HG02981 (cell line): ENCODE data around the gene MRPS23.

Experiments used
- ATAC-seq: cut with Tn5 transposase; IDR thresholded peaks from one replicate; pipeline ENCODE4 v1.9.1; 2021; ENCODE audit warnings: mild to moderate bottlenecking, moderate library complexity; ENCODE audit not compliant: unreplicated experiment

MRPS23 gene

GRCh38 chr17:57803021-57803420, 46.8 kb downstream of the MRPS23 start:
- no peak for ATAC-seq

- no peak for ATAC-seq
Observed at GRCh38 chr17:57801044-57801711, 48.7 kb downstream of the MRPS23 start.

- ATAC-seq: no peak
Observed at GRCh38 chr17:57794841-57795240, 55.0 kb downstream of the MRPS23 start.

- no peak for ATAC-seq
Observed at GRCh38 chr17:57788725-57789124, 61.1 kb downstream of the MRPS23 start.

- ATAC-seq: no peak
Observed at GRCh38 chr17:57785022-57785421, 64.8 kb downstream of the MRPS23 start.
